Measurements from ENCODE around the gene COL6A3.

The COL6A3 gene

GRCh38 chr2:237348281-237348865 lies 65.6 kb downstream of the COL6A3 start:
- Histone ChIP-seq H3K9me3 (ENCODE audit: control insufficient read depth in 5 of 5, low read length in 5 of 5) (no peaks in the 10 kb centered on the region), H3K27ac (ENCODE audit: low read depth, low read length) (no peak overlapping the region), H3K4me3 (ENCODE audit: low read depth in 1 of 5, low read length in 5 of 5) (no peak overlapping the region), H3K27me3 (ENCODE audit: control insufficient read depth in 5 of 5, insufficient read depth in 4 of 5, low read length in 5 of 5) (peaks cover 0 to 14% (median 0%) of the 10 kb centered on the region in 5 donors), H3K9ac (ENCODE audit: low read length in 5 of 5) (no peak overlapping the region), H3K4me1 (ENCODE audit: control insufficient read depth in 5 of 5, insufficient read depth in 5 of 5, low read length in 5 of 5) (peaks cover 0 to 8% (median 0%) of the 10 kb centered on the region in 5 donors), H3K36me3 (ENCODE audit: control insufficient read depth in 5 of 5, insufficient read depth in 5 of 5, low read length in 5 of 5) (peaks cover 2 to 78% (median 35%) of the 10 kb centered on the region in 5 donors)

- Histone ChIP-seq H3K9ac (ENCODE audit: low read length in 5 of 5) (no peak overlapping the region), H3K4me3 (ENCODE audit: low read depth in 1 of 5, low read length in 5 of 5) (no peak overlapping the region), H3K27me3 (ENCODE audit: control insufficient read depth in 5 of 5, insufficient read depth in 4 of 5, low read length in 5 of 5) (peaks cover 0 to 8% (median 0%) of the 10 kb centered on the region in 5 donors), H3K36me3 (ENCODE audit: control insufficient read depth in 5 of 5, insufficient read depth in 5 of 5, low read length in 5 of 5) (peaks cover 2 to 65% (median 36%) of the 10 kb centered on the region in 5 donors), H3K4me1 (ENCODE audit: control insufficient read depth in 5 of 5, insufficient read depth in 5 of 5, low read length in 5 of 5) (peaks cover 0 to 7% (median 5%) of the 10 kb centered on the region in 5 donors), H3K9me3 (ENCODE audit: control insufficient read depth in 5 of 5, low read length in 5 of 5) (no peaks in the 10 kb centered on the region), H3K27ac (ENCODE audit: low read depth, low read length) (no peak overlapping the region)
Measured at GRCh38 chr2:237345891-237346640, 67.9 kb downstream of the COL6A3 start.

GRCh38 chr2:237345411-237345810 lies 68.6 kb downstream of the COL6A3 start:
- H3K27ac ChIP-seq (ENCODE audit: low read depth, low read length) = no peak overlapping the region
- no peaks in the 10 kb centered on the region for H3K9me3 ChIP-seq (ENCODE audit: control insufficient read depth in 5 of 5, low read length in 5 of 5)
- peaks cover 0 to 7% (median under 1%) of the 10 kb centered on the region in 5 donors for H3K4me1 ChIP-seq (ENCODE audit: control insufficient read depth in 5 of 5, insufficient read depth in 5 of 5, low read length in 5 of 5)
- peaks cover 0 to 2% (median 0%) of the 10 kb centered on the region in 5 donors for H3K27me3 ChIP-seq (ENCODE audit: control insufficient read depth in 5 of 5, insufficient read depth in 4 of 5, low read length in 5 of 5)
- H3K36me3 ChIP-seq (ENCODE audit: control insufficient read depth in 5 of 5, insufficient read depth in 5 of 5, low read length in 5 of 5) = peaks cover 2 to 65% (median 42%) of the 10 kb centered on the region in 5 donors
- no peak overlapping the region for H3K4me3 ChIP-seq (ENCODE audit: low read depth in 1 of 5, low read length in 5 of 5)
- H3K9ac ChIP-seq (ENCODE audit: low read length in 5 of 5) = no peak overlapping the region

GRCh38 chr2:237344942-237345341 lies 69.0 kb downstream of the COL6A3 start:
- H3K27me3 ChIP-seq (ENCODE audit: control insufficient read depth in 5 of 5, insufficient read depth in 4 of 5, low read length in 5 of 5) = no peaks in the 10 kb centered on the region
- no peak overlapping the region for H3K4me3 ChIP-seq (ENCODE audit: low read depth in 1 of 5, low read length in 5 of 5)
- H3K27ac ChIP-seq (ENCODE audit: low read depth, low read length) = no peak overlapping the region
- H3K4me1 ChIP-seq (ENCODE audit: control insufficient read depth in 5 of 5, insufficient read depth in 5 of 5, low read length in 5 of 5) = peaks cover 0 to 7% (median 0%) of the 10 kb centered on the region in 5 donors
- peaks cover 4 to 68% (median 47%) of the 10 kb centered on the region in 5 donors for H3K36me3 ChIP-seq (ENCODE audit: control insufficient read depth in 5 of 5, insufficient read depth in 5 of 5, low read length in 5 of 5)
- no peaks in the 10 kb centered on the region for H3K9me3 ChIP-seq (ENCODE audit: control insufficient read depth in 5 of 5, low read length in 5 of 5)
- H3K9ac ChIP-seq (ENCODE audit: low read length in 5 of 5) = no peak overlapping the region

GRCh38 chr2:237343993-237344392 lies 70.0 kb downstream of the COL6A3 start:
- Histone ChIP-seq H3K27ac (ENCODE audit: low read depth, low read length) (no peak overlapping the region), H3K4me1 (ENCODE audit: control insufficient read depth in 5 of 5, insufficient read depth in 5 of 5, low read length in 5 of 5) (peaks cover 0 to 7% (median 0%) of the 10 kb centered on the region in 5 donors), H3K9ac (ENCODE audit: low read length in 5 of 5) (no peak overlapping the region), H3K36me3 (ENCODE audit: control insufficient read depth in 5 of 5, insufficient read depth in 5 of 5, low read length in 5 of 5) (peaks cover 4 to 77% (median 51%) of the 10 kb centered on the region in 5 donors), H3K9me3 (ENCODE audit: control insufficient read depth in 5 of 5, low read length in 5 of 5) (no peaks in the 10 kb centered on the region), H3K4me3 (ENCODE audit: low read depth in 1 of 5, low read length in 5 of 5) (no peak overlapping the region), H3K27me3 (ENCODE audit: control insufficient read depth in 5 of 5, insufficient read depth in 4 of 5, low read length in 5 of 5) (no peaks in the 10 kb centered on the region)

GRCh38 chr2:237341872-237342271 lies 72.1 kb downstream of the COL6A3 start:
- H3K36me3 ChIP-seq (ENCODE audit: control insufficient read depth in 5 of 5, insufficient read depth in 5 of 5, low read length in 5 of 5) = peaks cover 4 to 76% (median 48%) of the 10 kb centered on the region in 5 donors
- H3K4me3 ChIP-seq (ENCODE audit: low read depth in 1 of 5, low read length in 5 of 5) = no peak overlapping the region
- peaks cover 0 to 7% (median 0%) of the 10 kb centered on the region in 5 donors for H3K4me1 ChIP-seq (ENCODE audit: control insufficient read depth in 5 of 5, insufficient read depth in 5 of 5, low read length in 5 of 5)
- H3K27ac ChIP-seq (ENCODE audit: low read depth, low read length) = peak overlapping the region; percentile 52
- H3K27me3 ChIP-seq (ENCODE audit: control insufficient read depth in 5 of 5, insufficient read depth in 4 of 5, low read length in 5 of 5) = no peaks in the 10 kb centered on the region
- H3K9me3 ChIP-seq (ENCODE audit: control insufficient read depth in 5 of 5, low read length in 5 of 5) = no peaks in the 10 kb centered on the region
- no peak overlapping the region for H3K9ac ChIP-seq (ENCODE audit: low read length in 5 of 5)

GRCh38 chr2:237337586-237337985 lies 76.4 kb downstream of the COL6A3 start:
- H3K4me1 ChIP-seq (ENCODE audit: control insufficient read depth in 5 of 5, insufficient read depth in 5 of 5, low read length in 5 of 5) = peaks cover 0 to 7% (median 0%) of the 10 kb centered on the region in 5 donors
- H3K9me3 ChIP-seq (ENCODE audit: control insufficient read depth in 5 of 5, low read length in 5 of 5) = no peaks in the 10 kb centered on the region
- no peak overlapping the region for H3K4me3 ChIP-seq (ENCODE audit: low read depth in 1 of 5, low read length in 5 of 5)
- peaks cover 5 to 79% (median 52%) of the 10 kb centered on the region in 5 donors for H3K36me3 ChIP-seq (ENCODE audit: control insufficient read depth in 5 of 5, insufficient read depth in 5 of 5, low read length in 5 of 5)
- H3K9ac ChIP-seq (ENCODE audit: low read length in 5 of 5) = no peak overlapping the region
- no peak overlapping the region for H3K27ac ChIP-seq (ENCODE audit: low read depth, low read length)
- no peaks in the 10 kb centered on the region for H3K27me3 ChIP-seq (ENCODE audit: control insufficient read depth in 5 of 5, insufficient read depth in 4 of 5, low read length in 5 of 5)

- H3K9me3 ChIP-seq (ENCODE audit: control insufficient read depth in 5 of 5, low read length in 5 of 5) = no peaks in the 10 kb centered on the region
- H3K27me3 ChIP-seq (ENCODE audit: control insufficient read depth in 5 of 5, insufficient read depth in 4 of 5, low read length in 5 of 5) = no peaks in the 10 kb centered on the region
- no peak overlapping the region for H3K9ac ChIP-seq (ENCODE audit: low read length in 5 of 5)
- H3K4me1 ChIP-seq (ENCODE audit: control insufficient read depth in 5 of 5, insufficient read depth in 5 of 5, low read length in 5 of 5) = no peaks in the 10 kb centered on the region
- H3K36me3 ChIP-seq (ENCODE audit: control insufficient read depth in 5 of 5, insufficient read depth in 5 of 5, low read length in 5 of 5) = peaks cover 5 to 84% (median 48%) of the 10 kb centered on the region in 5 donors
- no peak overlapping the region for H3K27ac ChIP-seq (ENCODE audit: low read depth, low read length)
- H3K4me3 ChIP-seq (ENCODE audit: low read depth in 1 of 5, low read length in 5 of 5) = no peak overlapping the region
Measured at GRCh38 chr2:237336131-237336530, 77.8 kb downstream of the COL6A3 start.

- peaks cover 3 to 70% (median 36%) of the 10 kb centered on the region in 5 donors for H3K36me3 ChIP-seq (ENCODE audit: control insufficient read depth in 5 of 5, insufficient read depth in 5 of 5, low read length in 5 of 5)
Measured at GRCh38 chr2:237333748-237334147, 80.2 kb downstream of the COL6A3 start.

GRCh38 chr2:237330541-237330940 lies 83.4 kb downstream of the COL6A3 start:
- H3K27ac ChIP-seq (ENCODE audit: low read depth, low read length) = no peak overlapping the region
- no peak overlapping the region for H3K4me3 ChIP-seq (ENCODE audit: low read depth in 1 of 5, low read length in 5 of 5)
- H3K9ac ChIP-seq (ENCODE audit: low read length in 5 of 5) = no peak overlapping the region
- H3K27me3 ChIP-seq (ENCODE audit: control insufficient read depth in 5 of 5, insufficient read depth in 4 of 5, low read length in 5 of 5) = peaks cover 0 to 3% (median 0%) of the 10 kb centered on the region in 5 donors
- H3K36me3 ChIP-seq (ENCODE audit: control insufficient read depth in 5 of 5, insufficient read depth in 5 of 5, low read length in 5 of 5) = peaks cover 3 to 49% (median 19%) of the 10 kb centered on the region in 5 donors
- no peaks in the 10 kb centered on the region for H3K9me3 ChIP-seq (ENCODE audit: control insufficient read depth in 5 of 5, low read length in 5 of 5)
- H3K4me1 ChIP-seq (ENCODE audit: control insufficient read depth in 5 of 5, insufficient read depth in 5 of 5, low read length in 5 of 5) = peaks cover 3 to 19% (median 15%) of the 10 kb centered on the region in 5 donors

More at GRCh38 chr2:237333748-237334147, 80.2 kb downstream of the COL6A3 start:
- no peaks in the 10 kb centered on the region for H3K9me3 ChIP-seq (ENCODE audit: control insufficient read depth in 5 of 5, low read length in 5 of 5)
- no peak overlapping the region for H3K9ac ChIP-seq (ENCODE audit: low read length in 5 of 5)
- H3K4me1 ChIP-seq (ENCODE audit: control insufficient read depth in 5 of 5, insufficient read depth in 5 of 5, low read length in 5 of 5) = no peaks in the 10 kb centered on the region
- H3K27me3 ChIP-seq (ENCODE audit: control insufficient read depth in 5 of 5, insufficient read depth in 4 of 5, low read length in 5 of 5) = no peaks in the 10 kb centered on the region
- H3K4me3 ChIP-seq (ENCODE audit: low read depth in 1 of 5, low read length in 5 of 5) = no peak overlapping the region
- no peak overlapping the region for H3K27ac ChIP-seq (ENCODE audit: low read depth, low read length)
